GM19238 (cell line): ENCODE results near the gene CISH.

ENCODE experiments used
- DNase-seq: peaks from one replicate; pipeline ENCODE4 v3.0.0; 2011; ENCODE audit warnings: low spot score; ENCODE audit not compliant: insufficient read length

The CISH gene

DNA sequence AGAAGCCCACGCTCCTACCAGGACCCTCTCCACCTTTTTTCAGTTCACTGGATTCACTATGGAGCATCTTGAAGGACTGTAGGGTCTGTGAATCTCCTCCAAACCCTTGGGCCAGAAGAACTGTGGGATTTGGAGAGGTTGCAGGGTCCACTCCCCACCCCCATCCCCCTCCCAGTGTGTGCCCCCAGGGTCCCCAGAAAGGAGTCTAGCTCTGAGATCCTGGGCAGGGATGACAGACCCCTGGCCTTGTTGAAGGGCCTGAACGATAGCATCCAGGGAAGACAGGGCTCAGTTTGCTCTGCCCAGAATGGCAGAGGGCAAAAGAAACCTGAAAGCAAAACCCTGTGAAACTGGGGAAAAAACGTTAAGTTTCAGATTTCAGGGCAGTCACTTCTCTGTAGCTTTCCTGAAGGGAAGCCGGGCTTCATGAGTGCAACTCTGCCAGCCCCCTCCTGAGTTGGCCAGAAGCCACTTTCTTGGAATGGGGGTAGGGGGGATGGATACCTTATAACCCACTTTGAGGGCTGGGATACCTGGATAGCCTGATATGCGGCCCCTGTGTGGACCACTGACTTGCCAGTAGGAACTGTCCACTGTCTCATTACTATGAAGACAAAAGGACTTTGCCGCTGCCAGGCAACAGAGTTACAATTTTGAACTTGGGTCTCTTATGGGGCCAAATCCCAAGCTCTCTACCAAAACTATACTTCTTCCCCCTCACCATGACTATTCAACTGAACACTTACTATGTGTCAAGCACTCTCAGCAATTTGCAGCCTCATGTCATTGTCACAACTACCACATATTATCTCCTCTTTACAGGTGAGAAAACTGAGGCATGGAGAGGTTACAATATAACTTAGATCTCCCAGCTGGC lies 1.6 kb upstream of the CISH start:
- no peak for DNase-seq

DNA sequence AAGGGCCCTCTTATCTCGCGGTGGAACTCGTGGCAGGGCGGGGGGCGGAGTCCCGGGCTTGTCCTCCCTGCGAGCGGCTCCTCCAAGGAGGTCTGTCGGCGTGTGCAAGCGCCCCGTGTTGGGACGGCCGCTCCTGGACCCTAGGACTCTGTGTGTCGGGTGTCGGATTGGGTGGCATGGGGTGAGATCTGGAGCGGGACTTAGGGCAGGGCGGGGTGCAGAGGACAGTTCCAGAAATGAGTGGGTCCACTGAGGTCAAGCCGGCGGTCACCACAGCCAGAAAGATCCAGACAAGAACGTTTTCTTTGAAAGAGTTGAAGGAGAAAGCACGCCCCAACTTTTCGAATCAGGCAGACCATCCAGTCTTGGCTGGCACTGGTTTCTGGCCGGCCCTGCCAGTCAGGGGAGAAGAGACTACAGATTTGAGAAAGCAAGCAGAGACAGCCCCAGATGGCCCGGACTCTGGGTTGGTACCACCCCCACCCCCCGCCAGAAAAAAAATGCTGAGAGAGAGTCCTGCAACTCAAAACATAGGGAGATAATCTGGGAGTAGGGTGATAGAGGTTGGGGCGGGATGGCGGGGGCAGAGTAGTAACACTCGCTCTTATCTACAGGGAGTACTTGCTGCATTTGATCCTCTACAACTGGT lies 784 bp upstream of the CISH start:
- DNase-seq, result no peak

DNA sequence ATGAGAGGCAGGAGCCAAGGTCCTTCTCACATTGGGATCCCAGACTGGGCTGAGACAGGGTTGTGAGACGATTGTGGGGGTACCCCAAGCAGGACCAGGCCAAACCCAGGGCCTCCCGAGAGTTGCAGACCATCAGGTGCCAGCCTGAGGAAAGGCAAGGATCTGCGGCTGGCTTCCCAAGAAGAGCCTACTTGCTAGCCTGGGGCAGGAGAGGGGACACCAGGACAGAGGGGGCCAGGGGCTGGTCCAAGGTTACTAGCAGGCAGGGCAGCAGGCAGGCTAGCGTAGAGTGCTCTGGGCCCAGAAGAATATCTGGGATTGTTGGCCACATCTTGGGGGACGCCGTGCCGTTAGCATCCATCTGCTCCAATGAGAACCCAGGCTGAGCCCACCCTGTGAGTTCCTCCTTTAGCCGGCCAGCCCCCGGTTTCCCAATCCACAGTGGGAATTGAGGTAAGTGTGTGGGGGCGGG lies 546 bp downstream of the CISH start:
- DNase-seq, result no peak

DNA sequence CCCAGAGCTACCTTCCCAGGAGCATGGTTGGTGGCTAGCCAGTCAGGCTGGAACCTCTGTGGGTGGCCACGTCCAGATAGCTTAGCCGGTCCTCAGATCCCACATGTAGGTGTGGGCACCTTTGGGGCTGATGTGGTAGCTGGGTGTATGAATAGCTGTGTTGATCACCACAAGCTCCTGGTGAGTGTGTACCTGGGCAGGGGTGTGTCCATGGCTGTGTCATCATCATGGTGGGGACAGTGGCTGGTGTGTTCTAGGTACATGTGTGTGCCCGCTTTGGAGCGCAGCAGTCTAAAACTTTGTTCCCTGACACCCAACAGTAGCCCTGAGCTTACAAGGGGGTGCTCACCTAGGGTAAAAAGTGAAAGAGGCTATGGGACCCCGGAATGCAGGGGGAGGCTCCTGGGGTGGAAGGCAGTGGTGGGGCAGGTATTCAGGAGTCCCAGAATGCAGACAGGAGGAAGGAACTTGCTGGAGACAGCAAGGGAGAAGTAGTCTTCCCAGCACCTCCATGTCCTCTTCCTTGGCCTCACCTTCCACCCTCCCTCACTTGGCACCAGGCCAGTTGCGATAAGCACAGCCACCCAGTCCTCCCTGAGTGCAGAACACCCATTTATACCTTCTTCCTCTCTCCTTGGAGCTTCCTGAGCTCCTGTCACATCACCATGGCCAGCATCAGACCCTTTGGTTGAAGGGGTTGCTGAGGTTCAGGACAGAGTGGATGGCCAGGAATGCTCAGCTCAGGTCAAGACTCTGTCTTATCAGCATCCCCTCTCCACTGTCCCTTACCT lies 1.2 kb downstream of the CISH start:
- no peak for DNase-seq

DNA sequence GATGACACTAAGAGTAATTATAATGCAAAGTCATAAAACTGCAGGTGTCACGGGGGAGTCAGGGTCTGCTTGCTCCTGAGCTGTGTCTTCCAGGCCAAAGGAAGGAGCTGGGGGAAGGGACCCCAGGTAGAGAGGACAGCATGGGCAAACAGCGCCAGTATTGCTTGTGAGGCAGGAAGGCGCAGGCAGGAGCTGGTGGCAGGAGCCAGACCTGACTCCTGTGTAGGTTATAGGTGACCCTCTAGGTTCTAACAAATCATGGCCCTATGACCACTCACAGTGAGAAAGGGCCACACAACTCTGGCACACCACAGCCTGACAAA lies 1.9 kb downstream of the CISH start:
- DNase-seq, result no peak

DNA sequence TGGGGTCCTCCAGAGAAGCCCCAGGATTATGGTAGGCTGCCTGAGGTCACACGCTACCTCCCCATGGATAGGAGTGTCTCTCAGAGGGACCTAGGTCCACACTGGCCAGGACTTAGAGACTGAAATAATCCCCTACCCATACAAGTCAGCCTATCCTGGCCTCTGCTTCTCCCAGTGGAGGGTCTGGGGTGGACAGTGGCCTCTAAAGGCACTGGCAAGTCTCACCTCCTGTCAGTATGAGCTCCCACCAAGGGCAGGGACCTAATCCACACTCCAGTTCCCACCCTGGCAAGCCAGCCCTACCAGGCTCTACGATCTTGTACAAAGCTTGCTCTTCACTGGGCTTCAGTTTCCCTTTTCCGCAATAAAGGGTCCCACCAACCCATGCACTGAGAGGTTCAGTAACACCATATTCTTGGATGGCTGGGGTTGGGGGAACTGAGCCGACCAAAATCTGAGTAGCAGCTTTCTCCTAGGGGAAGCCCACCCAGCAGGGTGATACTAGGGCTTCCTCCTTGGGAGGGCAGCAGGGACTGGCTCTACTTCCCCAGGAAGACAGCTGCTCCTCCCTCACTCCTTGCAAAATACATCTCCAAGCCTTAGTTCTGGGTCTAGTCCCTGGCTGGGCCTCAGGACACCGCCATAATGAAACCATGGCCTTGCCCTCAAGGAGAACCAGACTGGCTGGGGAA lies 2.4 kb downstream of the CISH start:
- DNase-seq, result no peak

DNA sequence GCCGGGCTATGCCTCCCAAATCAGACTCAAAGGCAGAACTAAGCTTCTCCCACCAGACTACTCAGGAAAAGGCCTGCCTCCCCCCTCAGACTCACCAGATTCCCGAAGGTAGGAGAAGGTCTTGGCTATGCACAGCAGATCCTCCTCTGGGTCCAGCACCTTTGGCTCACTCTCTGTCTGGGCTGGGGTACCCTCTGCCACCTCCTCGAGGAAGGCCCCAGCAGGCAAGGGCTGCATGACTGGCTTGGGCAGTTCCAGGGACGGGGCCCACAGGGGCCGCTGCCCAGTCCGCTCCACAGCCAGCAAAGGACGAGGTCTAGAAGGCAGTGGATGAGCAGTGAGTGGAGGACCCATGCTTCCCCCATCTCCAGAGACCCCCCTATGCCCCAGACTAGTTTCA lies 3.3 kb downstream of the CISH start:
- DNase-seq, result no peak

DNA sequence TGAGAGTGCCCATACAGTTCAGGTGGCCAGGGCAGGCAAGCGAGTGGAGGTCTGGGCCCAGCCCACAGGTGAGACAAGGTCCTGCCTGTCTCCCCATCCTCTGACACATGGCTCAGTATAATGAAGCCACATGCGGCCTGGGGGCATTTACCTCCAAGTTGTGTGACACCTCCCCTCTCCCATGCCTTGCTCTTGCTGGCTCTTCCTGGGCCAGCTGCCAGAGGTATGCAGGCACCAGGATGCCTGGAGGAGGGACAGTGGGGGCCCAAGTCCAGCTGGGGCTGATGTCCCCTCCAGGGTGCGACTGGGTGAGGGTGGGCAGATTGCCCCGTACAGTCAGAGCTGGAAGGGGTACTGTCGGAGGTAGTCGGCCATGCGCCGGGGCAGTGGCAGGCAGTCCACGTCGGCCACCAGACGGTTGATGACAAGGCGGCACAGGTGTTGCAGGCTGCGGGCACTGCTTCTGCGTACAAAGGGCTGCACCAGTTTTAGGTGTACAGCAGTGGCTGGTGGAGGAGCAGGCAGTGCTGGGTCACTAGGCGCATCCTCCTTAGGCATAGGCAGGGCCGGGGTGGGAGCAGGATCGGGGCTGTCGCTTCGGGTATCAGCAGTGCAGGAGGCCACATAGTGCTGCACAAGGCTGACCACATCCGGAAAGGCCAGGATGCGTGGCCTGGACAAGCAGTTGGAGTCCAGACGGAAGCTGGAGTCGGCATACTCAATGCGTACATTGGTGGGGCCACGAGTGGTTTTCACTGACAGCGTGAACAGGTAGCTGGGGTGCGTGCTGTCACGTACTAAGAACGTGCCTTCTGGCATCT lies 4.1 kb downstream of the CISH start:
- DNase-seq, result no peak

DNA sequence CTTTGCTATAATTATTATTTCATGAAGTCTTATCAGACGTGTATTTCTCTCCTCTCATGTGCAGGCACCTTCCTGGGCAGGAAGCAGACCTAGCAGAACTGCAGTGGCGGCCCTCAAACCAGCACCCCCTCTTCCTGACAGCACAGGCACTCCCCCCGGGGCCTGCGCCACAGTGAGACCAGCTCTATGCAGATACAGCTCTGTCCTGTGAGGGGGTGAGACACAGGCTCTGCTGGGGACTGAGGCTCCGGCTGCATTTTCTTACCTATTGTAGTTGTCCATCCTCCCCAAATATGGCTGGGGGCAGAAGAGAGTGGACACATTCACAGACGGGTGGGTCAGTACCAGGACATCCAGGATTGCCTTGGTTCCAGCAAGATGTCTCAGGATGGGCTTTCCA lies 5.0 kb downstream of the CISH start:
- DNase-seq, result no peak

DNA sequence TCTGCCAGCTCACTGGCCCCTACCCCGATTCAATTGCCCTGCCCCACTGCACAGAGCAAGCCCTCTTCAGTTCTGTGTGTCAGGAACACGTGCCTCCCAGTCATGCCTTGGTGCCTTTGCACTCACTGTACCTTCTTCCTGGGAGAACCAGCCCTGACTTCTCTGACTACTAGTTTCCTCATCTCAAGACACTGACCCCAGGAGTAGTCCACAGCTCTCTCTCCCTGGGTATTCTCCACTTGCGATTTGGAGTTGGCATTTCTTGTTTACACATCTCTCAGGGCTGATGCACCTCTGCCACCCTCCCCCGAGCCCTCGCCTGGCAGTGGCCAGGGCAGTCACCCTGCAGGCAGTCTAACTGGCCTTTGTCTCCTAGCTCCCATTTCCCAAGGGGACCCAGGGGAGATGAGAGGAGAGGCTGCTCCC lies 5.7 kb downstream of the CISH start:
- no peak for DNase-seq

DNA sequence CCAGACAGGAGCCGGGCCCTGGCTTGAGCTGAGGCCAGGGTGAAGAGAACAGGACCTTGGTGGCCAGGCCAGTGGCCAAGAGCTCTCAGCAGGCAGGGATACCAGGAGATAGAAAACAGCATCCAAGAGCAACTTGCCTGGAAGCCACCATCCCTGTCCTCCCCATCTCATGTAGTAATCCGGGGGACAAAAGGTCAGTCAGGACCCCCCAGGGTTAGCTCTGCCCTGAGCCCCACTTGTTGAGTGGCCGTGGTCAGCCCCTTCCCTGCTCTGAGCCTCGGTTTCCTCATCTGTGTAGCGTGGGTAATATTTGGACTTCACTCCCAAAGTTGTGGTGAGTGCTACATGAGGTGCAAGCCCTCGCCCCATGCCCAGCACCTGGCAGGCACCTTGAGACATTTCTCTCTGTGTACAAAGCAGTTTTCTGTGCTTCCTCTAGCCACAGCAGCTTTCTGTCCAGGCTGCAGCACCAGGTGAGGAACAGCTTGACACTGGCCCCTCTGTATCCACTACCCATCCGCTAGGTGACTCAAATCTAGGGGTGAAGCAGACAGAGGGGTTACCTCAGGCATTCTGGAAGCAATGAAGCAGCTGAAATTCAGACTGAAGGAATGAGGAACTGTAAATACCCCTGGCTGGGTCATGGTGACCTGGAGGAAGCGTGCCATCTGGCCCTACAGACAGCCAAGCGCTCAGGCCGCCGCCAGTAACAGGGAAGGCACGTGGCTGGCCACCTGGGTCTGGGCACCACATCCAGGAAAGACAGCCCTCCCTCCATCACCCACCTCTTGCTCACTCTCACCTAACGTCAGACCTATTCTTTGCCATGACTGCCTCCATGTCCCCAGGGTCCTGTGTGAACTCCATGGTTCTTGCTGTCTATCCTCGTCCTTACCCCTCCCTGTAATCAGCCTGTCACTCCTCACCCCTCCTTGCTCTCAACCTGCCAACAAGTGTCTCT lies 6.7 kb downstream of the CISH start:
- no peak for DNase-seq

DNA sequence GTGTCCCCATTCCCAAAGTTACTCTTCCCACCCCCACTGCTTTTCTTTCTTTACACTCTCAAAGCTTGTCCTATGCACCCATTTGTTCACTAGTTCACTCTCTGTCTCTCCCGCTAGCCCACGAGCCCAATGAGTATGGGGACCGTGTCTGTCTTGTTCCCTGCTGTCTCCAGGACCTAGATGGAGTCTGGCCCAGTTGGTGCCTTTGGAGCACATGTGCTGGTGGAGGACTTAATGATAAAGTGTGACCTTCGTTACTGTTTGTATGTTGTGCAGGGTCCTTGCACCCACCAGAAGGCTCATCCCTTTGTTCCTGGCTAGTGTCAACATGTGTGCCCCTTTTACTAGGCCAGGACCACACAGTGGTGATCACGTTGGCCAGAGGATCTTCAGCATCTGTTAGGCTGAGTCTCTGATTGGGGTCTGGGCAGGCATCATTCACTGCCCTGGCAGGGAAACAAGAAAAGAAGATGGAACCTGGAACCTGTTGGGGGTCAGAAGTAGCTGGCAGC lies 7.4 kb downstream of the CISH start:
- DNase-seq, result no peak

DNA sequence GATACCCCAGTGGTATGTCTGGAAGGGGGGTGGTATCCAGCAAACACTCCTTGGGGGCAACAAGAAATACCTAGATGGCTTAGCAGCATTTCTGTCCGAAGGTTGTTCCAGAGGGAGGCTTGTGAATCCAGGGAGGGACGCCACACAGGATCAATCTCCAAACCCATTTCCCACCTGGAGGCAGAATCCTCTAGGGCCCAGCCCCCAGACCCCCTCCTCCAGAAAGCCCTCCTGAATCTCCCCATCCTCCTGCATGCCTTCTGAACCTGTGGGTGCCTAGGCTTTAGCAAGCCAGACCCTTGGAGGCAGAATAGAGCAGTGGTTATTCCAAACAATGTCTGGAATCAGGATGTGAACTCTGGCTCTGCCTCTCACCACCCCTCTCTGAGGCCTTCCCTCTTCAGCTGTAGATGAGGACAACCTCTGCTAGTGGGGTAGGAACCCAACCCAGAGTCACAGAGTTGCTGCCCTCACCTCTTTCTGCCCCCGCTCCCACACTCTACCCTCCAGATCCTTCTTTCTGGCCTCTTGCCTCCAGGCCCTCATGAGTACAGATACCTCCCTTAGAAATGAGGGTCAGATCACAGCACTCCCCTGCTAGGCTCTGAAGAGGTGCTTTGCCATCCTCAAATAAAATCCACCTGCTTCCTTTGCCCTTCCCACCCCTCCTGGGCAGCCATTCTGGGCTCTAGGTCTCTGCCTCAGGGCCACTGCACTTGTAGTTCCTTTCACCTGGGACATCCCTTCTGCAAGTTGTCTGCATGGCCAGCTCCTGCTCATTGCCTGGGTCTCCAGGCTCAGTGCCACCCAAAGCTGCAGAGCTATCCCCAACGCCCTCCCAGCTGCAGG lies 8.1 kb downstream of the CISH start:
- no peak for DNase-seq

DNA sequence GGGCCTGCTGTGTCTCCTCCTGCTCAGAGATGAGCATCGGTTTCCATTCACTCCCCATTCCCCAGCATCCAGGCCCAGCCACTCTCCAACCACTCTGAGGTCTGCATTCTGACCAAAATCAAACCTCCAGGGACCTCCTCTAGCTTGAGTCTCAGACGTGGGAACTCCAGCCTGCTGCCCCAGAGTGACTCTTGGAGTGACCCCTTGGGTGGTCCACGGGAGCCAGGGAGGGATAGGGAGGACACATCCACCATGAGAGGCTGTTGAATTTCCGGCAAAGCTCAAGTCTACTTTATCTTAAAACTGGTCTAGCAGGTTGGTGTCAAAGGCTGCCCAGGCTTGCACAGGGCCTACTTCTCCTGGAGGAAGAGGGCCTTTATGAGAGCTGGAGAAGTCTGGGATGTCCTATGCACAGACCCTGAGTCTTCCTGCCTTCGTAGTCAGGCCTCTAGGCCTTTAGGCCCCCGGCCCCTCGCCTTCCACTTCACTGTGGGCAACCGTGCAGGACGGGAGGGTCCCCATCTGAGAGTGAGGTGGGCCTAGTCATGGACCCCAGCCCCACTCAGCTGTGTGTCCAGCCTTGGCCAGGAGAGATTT lies 8.9 kb downstream of the CISH start:
- no peak for DNase-seq

DNA sequence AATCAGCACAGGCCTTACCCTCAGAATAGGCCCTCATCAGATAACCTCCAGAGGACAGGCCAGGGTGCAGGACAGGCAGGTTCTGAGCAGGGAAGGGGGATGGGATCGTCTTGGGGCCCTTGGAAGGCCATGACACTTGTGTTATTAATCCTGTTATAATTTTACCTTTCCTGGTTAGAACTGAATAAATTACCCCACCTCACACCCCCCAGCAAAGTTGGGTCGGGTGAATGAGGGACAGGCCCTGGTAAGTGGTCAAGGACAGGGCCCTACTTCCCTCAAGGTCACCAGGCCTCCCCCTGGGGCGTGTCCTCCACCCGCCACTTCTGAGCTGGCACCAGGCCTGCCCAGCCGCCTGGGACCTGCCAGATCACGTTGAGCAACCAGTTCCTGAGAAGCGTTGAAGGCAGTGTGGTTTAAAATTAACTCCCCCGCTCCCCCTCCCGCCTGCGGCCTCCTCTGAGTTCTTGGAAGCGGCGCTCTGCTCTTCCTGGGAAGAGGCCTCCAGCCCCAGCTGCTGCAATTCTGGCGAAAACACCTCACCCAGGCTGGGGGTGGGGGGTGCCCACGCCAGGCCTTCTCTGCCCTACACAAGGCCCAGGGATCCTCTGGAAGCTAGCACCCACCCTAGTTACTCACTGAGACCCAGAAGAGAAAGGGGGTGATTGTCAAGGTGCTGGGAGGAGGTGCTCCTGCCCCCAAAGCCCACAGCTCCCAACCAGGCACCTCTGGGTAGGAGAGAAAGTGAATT lies 10.6 kb downstream of the CISH start:
- peak; percentile 69 for DNase-seq

DNA sequence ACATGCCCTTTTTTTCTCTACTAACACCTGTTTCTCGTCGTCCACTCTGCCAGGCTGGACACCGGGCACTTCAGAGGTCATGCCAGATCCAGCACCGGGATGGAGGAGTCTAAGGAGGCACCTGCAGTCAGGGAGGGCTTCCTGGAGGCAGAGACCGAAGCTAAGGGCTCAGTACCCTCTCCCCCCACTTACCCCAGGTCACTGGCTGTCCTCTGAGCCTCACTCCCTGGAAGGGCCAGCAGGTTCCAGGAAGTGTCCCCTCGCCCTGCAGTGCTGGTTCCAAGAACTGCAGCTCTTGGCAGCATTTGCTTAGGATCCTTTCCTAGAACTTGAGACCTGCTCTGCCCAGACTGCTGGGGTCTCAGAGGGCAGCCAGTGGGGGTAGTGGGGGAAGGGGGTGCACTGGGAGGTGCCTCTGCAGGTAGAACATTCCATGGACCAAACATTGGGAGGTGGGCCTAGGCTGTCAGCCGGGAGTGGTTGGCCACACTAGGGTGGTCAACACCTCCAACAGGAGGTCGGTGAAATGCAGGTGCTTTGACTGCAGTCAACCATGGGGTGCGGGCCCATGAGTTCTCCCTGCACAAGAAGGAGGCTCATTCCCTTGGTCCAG lies 11.3 kb downstream of the CISH start:
- DNase-seq, result no peak

DNA sequence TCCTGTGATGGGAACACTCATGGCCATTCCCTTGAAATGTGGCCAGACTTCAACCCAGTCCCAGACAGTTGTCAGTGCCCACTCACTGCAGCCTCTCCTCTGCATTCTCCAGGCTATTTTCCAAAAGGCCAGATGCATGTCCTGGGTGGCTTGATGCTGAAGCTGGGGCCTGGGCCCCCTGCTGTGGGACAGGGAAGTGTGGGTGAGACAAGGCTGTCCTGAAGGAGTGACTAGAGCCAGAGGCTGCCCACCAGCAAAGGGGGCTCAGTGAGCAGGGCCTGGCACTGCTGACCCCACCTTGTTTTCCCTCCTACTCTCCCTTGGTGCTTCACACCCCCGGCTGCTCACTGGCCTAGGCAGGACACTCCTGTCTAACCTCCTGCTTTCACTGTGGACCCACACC lies 11.9 kb downstream of the CISH start:
- no peak for DNase-seq
